ENCODE results near the gene TXNDC8. TPM values are rescaled to one million over a fixed set of nuclear protein-coding genes. Genes with fewer than 3 reads are reported as not detected.

The TXNDC8 gene
- total RNA-seq (not detected), polyA plus RNA-seq (not detected)
- long read RNA-seq, donor 1, result 0 reads
- long read RNA-seq, donor 2, result 0 reads
- long read RNA-seq, donor 3, result 0 reads

DNA sequence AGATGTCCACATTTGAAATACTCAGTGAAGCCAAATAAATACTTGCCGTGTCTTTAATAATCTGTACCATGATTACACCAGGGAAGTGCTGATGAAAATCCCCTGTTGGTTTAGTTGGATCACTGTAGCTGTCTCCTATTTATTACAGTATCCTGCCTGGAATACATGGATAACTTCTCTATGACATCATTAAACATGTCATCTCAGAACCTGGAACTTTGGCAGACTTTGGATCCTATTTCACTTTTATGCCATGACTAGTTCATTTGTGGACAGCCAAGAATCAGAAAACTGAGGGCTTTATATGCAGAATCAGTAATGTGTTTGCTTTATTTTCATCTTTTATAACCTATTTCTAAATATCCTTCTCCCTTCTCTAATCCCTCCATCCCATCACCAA, at the start of gene TXNDC8:
Gene TXNDC8 (minus strand): TSS at position 137 of the 400 bp plus-strand sequence.
- ATAC-seq (no peak), DNase-seq (no peak)
- no peaks in the 10 kb centered on the region for H3K9me3 ChIP-seq
- H3K36me3 ChIP-seq, result no peaks in the 10 kb centered on the region
- peaks cover 0 to 5% (median 0%) of the 10 kb centered on the region in 9 donors for H3K4me1 ChIP-seq
- intact Hi-C loops (cut with DNase I), result no loop called here
- peaks cover 0 to 3% (median 0%) of the 10 kb centered on the region in 7 donors for H3K27me3 ChIP-seq
- WGBS, 2 donors, result 57 to 70% methylated on average over 1 of the region's 1 CpG
- H3K4me3 ChIP-seq, result no peak within 1 kb of the TSS
- no peak for TF ChIP-seq CTCF (IDR thresholded peaks at IDR 0.05)
- H3K27ac ChIP-seq, result peak within 1 kb of the TSS in 1 of 10 donors; percentile 12

DNA sequence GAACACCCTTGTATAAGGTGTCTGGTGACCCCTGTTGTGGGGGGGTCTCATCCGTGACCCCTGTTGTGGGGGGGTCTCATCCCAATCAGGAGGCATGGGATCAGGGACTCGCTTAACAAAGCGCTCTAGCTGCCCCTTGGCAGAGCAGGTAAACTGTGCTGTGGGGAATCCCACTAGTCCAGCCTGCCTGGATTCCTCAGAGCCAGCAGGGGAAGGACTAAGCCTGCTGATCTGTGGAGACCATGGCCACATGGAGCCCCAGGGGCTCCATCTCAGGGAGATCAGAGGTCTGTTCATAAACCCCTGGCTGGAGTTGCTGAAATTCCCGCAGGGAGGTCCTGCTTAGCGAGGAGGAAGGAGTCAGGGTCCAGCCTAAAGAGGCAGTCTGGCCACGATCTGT, 45.8 kb upstream of the TXNDC8 start:
- Histone ChIP-seq H3K27me3 (peaks cover 0 to 5% (median 0%) of the 10 kb centered on the region in 7 donors), H3K9me3 (no peaks in the 10 kb centered on the region), H3K27ac (no peak overlapping the region), H3K4me3 (no peak overlapping the region), H3K4me1 (no peaks in the 10 kb centered on the region), H3K36me3 (peaks cover 0 to 38% (median 0%) of the 10 kb centered on the region in 9 donors)
- intact Hi-C loops (cut with DNase I), result no loop called here
- no peak for TF ChIP-seq CTCF (IDR thresholded peaks at IDR 0.05)
- DNase-seq (no peak), ATAC-seq (no peak)
- 86 to 94% methylated on average over 6 of the region's 6 CpGs for WGBS, 2 donors

- Histone ChIP-seq H3K4me3 (no peak overlapping the region), H3K27ac (no peak overlapping the region), H3K27me3 (peaks cover 0 to 5% (median 0%) of the 10 kb centered on the region in 7 donors), H3K9me3 (no peaks in the 10 kb centered on the region), H3K4me1 (no peaks in the 10 kb centered on the region), H3K36me3 (peaks cover 0 to 37% (median 0%) of the 10 kb centered on the region in 9 donors)
- ATAC-seq (no peak), DNase-seq (no peak)
- WGBS, 2 donors, result 91 to 97% methylated on average over 4 of the region's 4 CpGs
- TF ChIP-seq CTCF (IDR thresholded peaks at IDR 0.05), result no peak
- intact Hi-C loops (cut with DNase I), result no loop called here
These were observed 45.1 kb upstream of the TXNDC8 start for GRCh38 chr9:110382731-110383130.

DNA sequence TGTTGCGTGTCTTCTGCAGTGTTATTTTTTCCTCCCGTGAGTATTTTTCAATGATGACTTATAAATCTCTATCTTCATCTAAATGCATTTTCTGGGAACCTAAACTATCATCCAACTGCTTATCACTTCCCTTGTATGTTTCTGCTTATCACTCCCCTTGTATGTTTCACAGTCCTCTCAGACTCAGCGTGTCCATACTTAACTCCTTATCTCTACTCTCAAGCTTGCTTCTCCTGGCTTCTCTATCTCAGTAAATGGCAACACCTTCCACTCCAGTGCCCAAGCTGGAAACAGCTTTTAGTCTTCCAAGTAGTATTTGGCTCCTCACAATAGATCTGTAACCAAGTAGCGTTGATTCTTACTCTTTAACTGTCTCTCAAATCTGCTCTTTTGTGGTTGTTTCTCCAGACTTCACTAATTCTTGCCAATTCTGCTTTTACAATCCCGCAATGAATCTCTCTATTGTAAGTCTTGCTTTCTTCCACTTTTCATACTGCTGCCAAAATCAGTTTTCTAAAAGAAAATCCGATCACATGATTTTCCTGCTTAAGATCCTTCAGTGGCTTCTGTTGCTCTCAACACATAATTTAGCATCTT, 33.8 kb upstream of the TXNDC8 start:
- no peak for TF ChIP-seq CTCF (IDR thresholded peaks at IDR 0.05)
- DNase-seq (no peak), ATAC-seq (no peak)
- no peak overlapping the region for H3K4me3 ChIP-seq
- H3K27me3 ChIP-seq, result peaks cover 0 to 7% (median 4%) of the 10 kb centered on the region in 7 donors
- no peaks in the 10 kb centered on the region for H3K9me3 ChIP-seq
- intact Hi-C loops (cut with DNase I), result no loop called here
- H3K36me3 ChIP-seq, result peaks cover 0 to 15% (median 0%) of the 10 kb centered on the region in 9 donors
- H3K4me1 ChIP-seq, result no peaks in the 10 kb centered on the region
- WGBS, 2 donors, result 37 to 41% methylated on average over 6 of the region's 6 CpGs
- no peak overlapping the region for H3K27ac ChIP-seq
